SK-N-MC (cell line): ENCODE measurements around the gene PPP2CA.

Experiments used
- EZH2 ChIP-seq: fragments of 200-600 bp; sonication (generic); IDR thresholded peaks from one replicate; pipeline ENCODE4 v1.6.1; 2017; ENCODE audit warnings: antibody characterized with exemption
- FOXP2 ChIP-seq: optimal IDR thresholded peaks from 2 replicates; pipeline ENCODE3; 2011; ENCODE audit warnings: mild to moderate bottlenecking, moderate library complexity; ENCODE audit not compliant: insufficient read depth; ENCODE audit errors: extremely low read length, control extremely low read depth
- POLR2AphosphoS5 ChIP-seq: IDR thresholded peaks from 2 replicates; pipeline ENCODE4 v1.6.1; 2012; ENCODE audit warnings: mild to moderate bottlenecking, low read depth, low read length, borderline replicate concordance

DNA sequence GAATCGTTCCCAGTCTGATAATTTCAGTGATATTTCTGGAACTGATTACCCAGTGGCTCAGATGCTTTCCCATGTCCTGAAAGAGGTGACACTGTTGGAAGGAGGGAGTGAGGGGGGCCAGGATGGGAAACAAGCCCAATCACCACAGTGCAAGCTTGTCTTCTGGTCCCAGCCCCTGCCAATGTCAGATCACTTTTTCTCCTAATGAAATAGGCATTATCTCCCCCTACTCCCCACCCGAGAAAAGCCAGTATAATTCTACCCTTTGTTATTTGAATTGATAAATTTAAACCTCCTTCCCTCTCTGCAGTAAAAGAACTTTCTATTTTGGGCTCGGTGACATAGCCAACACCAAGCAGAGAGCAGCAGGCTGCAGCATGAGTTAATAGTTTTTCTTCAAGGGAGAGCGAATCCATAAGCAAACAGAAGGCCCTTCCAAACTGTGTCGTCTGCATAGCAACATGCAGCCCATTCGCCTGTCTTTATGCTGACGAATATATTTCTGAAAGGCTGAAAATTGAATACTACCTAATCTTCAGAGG lies 14.6 kb upstream of the PPP2CA start:
- TF ChIP-seq EZH2: no peak
- no peak for TF ChIP-seq POLR2AphosphoS5
- no peak for TF ChIP-seq FOXP2
